ENCODE data around the gene NEURL1.

GRCh38 chr10:103512166-103512565 lies 18.7 kb downstream of the NEURL1 start:
- TF ChIP-seq CTCF (conservative IDR thresholded peaks at IDR 0.05; ENCODE audit: low read length) (no peak), EZH2phosphoT487 (IDR thresholded peaks at IDR 0.05; ENCODE audit: borderline replicate concordance) (no peak)
